ENCODE data around the gene MAGI2.

MAGI2 gene

DNA sequence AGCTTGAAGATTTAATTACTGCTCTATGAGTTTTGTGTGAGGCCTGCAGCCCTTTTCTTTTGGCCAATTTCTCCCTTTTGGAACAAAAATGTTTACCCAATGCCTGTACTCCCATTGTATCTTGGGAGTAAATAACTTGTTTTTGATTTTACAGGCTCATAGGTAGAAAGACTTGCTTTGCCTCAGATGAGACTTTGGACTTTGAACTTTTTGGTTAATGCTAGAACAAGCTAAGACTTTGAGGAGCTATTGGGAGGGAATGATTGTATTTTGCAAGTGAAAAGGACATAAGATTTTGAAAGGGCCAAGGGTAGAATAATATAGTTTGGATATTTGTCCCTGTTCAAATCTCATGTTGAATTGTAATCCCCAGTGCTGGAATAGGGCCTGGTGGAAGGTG lies 152.0 kb downstream of the MAGI2 start:
- no peak for DNase-seq (ENCODE audit: low read depth)

DNA sequence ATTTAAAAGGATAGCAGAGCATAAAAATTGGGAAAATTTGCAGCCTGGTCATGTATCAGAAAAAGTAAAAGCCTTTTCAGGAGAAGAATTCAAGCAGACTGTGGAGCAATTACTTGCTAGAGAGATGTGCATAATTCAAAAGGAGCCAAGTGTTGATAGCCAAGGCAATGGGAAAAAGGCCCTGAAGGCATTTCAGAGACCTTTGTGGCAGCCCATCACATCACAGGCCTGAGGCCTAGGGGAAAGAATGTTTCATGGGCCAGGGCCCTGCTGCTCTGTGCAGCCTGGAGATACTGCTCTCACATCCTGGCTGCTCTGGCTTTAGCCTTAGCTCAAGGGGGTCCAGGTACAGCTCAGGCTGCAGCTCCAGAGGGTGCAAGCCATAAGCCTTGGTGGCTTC lies 152.9 kb downstream of the MAGI2 start:
- no peak for DNase-seq (ENCODE audit: low read depth)

DNA sequence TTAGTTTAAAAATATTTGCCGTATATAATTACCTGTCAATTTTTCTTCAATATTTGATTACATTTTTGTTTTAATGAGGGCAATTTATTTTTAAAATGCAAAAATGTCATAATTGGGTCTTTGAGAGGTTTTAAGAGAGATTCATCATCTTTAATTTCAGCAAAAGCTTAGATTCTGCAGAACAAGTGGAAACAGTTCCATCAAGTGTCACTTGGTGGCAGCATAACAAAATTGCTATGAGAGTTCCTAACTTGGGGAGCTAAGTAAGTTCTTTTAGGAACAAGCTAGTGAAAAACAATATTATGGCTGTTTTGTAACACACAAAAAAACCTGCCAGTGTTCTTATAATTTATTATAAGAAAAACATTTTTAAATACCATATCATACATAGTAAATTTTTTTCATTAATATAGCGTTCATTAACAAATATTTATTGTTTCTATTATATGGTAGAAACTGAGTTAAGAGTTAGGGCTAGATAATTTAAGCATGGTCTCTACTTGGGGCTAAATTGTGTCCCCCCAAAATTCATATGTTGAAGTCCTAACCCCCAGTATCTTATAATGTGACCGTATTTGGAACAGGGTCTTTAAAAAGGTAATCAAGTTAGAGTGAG lies 155.2 kb downstream of the MAGI2 start:
- peak; percentile 66 for DNase-seq (ENCODE audit: low read depth)

DNA sequence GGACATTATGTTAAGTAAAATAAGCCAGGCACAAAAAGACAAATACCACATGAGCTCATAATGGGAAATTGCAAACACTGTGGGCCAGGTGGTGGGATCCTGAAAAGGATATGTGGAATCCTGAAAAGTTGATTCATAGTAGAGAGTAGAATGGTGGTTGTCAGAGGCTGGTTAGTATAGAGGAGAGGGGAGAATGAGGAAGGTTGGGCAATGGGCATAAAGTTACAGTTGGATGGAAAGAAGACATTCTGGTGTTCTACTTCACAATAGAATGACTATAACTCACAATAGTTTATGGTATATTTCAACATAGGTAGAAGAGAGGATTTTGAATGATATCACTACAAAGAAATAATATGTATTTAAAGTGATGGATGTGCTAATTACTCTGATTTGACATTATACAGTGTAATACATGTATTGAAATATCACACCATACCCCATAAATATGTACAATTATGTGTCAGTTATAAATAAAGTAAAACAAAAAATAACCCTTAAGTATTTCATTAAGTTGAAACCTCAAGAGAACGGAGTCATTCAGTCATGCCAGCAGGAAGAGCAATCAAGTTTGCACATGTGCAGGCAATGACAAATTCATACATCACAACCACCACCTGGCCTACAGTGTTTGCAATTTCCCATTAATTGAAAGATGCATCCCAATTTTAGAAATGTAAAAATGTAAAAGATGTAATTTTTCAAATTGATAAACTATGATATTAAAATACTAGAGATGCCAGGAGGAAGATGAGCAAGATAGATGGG lies 156.7 kb downstream of the MAGI2 start:
- DNase-seq (ENCODE audit: low read depth), result no peak

DNA sequence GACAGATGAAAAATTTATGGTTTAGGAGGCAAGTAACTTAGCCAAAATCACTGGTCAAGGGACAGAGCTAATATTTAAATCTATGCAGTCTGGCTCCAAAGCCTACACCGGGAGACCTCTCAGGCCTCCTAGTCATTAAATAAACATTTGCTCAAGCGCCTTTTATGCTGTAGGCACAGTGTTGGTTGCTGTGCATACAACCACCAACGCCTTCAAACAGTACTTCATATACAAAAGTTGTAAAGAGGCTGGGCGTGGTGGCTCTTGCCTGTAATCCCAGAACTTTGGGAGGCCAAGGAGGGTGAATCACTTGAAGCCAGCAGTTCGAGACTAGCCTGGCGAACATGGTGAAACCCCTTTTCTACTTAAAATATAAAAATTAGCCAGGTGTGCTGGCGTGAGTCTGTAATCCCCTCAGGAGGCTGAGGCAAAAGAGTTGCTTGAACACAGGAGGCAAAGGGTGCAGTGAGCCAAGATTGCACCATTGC lies 159.8 kb downstream of the MAGI2 start:
- peak; percentile 49 for DNase-seq (ENCODE audit: low read depth)

DNA sequence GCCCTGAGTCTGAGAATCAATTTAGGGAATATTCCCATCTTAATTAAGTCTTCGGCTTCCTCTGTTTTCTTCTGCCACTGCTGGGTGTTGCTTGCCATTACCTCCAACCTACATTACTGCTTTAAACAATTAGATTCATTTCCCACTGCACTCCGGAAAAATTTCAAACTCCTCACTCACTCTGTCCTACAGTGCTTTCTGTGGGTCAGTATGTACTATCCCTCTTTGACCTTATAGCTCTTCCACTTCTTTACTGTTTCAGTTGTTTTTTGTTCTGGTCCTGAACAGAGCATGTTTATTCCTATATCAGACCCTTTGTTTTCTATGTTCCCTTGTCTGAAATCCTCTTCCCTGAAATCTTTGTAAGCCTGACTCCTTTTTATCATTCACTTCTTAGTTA lies 160.6 kb downstream of the MAGI2 start:
- no peak for DNase-seq (ENCODE audit: low read depth)

DNA sequence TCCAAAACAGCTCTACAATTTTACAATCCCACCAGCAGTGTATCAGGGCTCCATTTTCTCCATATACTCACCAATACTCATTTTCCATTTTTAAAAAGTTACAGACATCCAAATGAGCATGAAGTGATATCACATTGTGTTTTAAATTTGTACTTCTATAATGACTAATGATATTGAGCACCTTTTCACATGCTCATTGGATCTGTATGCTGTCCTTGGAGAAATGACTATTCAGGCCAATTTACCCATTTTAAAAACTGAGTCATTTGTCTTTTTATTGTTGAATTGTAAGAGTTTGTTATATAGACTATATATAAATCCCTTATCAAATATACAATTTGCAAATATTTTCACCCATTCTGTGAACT lies 162.0 kb downstream of the MAGI2 start:
- DNase-seq (ENCODE audit: low read depth), result no peak

DNA sequence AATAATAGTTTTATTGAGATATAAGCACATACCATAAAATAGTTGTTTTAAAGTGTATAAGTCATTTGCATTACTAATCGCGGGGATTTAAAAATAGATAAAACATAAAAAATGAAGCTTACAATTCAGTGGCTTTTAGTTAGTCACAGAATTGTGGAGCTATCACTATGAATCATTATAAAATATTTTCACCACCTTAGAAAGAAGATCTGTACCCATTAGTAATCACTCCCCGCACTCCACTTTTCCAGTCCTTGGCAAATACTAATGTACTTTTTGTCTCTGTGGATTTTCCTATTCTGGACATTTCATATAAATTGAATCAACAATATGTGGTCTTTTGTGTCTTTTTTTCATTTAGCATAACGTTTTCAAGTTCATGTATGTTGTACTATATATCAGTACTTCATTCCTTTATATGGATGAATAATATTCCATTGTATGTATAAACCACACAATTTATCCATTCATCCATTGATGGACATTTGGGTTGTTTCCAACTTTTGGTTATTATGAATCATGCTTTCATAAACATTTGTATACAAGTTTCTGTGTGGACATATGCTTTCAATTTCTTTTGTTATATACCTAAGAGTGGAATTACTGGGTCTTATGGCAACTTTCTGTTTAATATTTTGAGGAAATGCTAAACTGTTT lies 162.5 kb downstream of the MAGI2 start:
- no peak for DNase-seq (ENCODE audit: low read depth)

DNA sequence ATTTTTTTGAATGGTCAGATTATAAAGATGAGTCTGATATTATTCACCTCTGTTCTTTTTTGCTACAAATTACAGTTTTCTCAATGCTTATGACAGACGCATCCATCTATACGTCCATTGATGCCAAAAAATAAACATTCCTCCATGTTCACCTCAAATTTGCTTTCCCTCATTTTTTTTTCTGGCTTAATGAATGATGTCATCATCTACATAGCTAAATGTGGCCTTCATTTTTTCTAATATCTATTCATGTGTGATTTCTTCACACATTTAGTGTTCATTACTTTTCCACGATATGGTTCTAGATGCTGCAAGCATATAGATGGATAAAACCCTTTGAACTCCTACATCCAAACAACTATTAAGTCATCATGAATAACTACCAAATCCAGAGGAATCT lies 163.1 kb downstream of the MAGI2 start:
- DNase-seq (ENCODE audit: low read depth), result no peak

DNA sequence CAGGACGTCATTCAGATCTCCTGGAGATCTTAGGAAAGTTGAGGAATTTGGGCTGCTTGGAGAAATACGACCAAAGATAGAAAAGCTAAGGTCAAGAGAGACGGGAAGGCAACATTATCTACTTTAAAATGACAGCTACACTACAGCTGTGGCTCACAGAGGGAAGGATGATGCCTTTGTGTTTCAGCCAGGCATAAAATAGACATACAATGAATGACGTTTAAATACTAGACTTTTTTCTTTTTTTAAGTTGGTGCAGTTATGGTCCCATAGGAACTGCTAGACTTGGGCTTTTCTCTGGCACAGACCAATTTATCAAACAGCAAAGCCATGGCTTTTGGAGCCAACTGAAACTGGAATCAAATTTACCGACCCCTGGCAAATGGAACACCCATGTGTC lies 164.8 kb downstream of the MAGI2 start:
- DNase-seq (ENCODE audit: low read depth), result no peak

DNA sequence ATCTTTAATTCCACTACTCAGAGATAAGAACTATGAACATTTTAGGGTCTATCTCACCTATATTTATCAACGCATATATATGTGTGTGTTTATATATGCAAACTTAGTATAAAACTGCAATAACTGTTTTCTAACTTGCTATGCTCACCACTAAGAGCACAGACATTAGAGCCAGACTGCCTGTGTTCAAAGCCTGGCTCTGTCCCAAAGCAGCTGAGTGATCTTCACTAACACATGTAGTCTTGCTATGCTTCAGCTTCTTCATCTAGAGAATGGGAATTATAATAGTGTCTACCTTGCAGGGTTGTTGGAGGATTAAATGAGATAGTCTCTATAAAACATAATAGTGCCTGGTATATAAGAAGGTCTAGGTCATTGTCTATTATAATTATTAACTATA lies 165.5 kb downstream of the MAGI2 start:
- DNase-seq (ENCODE audit: low read depth), result peak; percentile 21

DNA sequence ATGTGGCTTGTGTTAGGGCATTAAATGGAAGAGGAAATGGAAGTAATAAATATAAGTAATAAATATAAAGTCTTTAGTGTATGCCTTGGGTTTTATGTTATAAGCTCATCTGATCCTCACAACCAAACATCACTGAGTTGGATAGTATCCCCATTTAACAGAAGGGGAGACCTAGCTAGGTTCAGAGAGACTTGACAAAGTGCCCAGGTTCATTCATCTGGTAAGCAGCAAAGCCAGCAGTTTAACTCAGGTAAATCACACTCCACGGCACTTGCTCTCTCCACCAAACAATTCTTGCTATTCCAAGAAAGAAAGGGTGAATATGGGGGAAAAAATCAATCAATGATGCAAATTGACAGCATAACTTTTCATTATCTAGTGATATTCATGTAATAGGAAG lies 167.3 kb downstream of the MAGI2 start:
- no peak for DNase-seq (ENCODE audit: low read depth)

DNA sequence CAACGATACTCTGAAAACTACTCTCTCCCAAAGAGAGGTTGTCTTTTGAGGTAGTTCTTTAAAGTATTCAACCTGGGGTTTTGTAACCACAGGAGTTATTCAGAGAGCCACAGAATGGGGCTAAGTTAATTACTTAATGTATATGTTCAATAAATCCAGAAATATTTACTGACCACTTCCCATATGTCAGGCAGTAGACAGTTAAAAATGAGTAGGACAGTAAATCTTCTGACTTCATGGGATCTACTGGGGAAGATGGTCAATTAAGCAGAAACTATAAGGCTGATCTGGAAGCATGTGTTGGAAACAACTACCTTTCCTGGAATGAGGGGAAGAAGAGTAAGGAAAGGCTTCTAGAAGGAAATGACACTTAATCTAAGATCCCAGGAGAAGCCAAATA lies 167.7 kb downstream of the MAGI2 start:
- no peak for DNase-seq (ENCODE audit: low read depth)

DNA sequence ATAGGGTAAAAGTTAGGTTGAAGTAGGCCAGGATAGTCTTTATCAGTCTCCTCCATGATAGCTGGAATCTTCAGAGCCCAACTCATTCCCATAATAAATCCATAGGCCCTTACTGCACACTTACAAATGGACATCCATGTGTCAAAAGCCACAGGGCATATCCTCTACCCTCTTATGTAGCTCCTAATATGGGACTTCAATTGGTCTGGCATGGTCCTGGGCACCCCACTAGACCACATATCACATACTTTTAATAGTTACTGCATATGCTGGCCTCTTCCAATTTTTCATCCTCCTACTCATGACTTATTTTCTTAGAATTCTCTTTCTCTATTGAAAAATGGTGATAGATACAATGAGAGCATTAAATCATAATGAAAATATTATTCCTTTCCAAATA lies 169.3 kb downstream of the MAGI2 start:
- no peak for DNase-seq (ENCODE audit: low read depth)

DNA sequence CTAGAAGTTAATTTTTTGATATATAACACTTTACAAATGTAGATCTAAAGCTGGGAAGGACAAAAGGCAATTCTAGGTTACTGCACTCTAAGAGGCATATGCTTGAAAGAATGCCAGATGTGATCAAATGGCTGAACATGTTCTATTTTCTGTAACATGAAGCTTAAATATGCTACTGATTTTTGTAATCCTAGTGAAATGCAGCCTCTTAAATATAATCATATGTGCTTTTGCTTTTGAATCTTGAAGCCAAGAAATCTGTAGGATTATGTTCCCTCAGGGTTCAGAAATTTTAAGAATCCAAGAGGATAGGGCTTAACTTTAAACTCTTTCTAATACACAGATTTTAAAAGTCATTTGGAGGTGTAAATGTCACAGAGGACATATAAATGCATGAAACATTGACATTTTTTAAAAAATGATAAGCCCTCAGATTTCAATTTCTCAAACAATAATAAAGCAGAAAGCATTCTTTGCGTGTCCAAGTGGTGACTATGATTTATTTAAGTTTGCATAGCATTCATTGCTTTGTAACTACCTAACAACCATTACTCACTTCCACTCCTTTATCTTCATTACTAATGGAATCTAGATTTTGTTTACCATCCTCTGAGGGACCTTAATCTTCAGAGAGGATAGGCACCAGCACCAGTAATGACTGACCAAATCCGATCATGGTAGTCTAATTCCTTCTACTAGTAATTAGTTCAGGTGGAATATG lies 170.4 kb downstream of the MAGI2 start:
- DNase-seq (ENCODE audit: low read depth), result peak; percentile 95

DNA sequence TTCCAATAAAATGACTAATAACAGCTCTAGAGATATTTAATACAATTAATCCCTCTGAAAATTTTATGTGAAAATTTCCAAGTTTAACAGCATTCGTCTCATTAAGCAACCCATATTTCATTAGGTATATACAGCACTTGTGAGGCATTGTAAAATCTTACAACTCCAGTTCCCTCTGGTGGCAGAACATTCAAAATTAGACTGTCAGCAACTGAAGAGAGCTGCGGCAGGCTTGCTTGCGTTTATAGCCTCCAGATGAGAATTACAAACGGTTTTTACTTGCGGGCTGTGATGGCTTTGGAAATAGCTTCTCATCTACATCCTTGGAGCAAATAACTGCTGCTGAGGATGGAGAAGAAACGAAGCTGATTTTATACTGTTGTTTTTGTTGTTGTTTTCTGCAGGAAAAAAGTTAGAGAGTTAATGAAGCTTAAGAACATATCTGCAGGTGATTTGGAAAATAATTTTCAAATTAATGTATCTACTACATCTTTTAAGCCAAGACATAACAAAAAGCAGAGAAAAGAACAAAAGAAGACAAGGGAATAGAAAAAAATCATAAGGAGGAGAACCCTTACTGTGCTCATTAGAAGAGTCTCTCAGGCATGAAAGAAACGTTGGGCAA lies 171.3 kb downstream of the MAGI2 start:
- peak; percentile 82 for DNase-seq (ENCODE audit: low read depth)

DNA sequence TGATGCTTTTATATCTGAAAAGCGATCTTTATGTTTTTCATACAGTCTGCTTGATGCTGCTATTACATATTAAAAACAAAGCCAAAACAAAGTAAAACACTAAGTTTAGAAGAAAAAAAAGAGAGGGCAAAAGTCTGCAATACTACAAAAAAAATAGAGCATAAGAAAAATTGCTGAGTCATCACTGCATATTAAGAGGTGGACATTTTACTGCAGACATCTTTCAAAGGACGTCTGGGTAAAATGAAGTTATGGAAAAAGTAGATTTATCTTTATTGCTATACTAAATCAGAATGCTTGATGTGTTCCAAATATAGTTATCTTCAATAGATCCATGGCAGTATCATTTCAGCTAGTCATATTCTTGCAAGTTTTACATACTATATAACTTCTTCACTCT lies 172.0 kb downstream of the MAGI2 start:
- no peak for DNase-seq (ENCODE audit: low read depth)

DNA sequence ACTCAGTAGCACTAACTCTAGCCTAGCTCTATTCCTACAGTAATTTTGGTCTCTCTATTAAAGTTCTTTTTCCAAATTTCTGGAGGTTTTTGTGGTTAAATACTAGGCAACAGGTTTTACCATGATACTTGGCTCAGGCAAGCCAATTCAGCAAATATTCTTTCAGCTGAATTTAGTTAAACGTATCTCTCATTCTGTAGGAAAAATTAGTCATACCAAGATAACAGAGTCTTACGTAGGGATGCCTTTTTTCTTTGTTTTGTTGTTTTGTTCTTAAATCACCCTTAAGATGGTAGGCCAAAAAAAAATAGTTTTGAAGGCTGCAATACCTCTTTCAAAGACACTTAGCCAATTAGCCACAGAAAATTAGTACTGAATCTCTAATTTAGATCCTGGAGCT lies 180.5 kb downstream of the MAGI2 start:
- no peak for DNase-seq (ENCODE audit: low read depth)

DNA sequence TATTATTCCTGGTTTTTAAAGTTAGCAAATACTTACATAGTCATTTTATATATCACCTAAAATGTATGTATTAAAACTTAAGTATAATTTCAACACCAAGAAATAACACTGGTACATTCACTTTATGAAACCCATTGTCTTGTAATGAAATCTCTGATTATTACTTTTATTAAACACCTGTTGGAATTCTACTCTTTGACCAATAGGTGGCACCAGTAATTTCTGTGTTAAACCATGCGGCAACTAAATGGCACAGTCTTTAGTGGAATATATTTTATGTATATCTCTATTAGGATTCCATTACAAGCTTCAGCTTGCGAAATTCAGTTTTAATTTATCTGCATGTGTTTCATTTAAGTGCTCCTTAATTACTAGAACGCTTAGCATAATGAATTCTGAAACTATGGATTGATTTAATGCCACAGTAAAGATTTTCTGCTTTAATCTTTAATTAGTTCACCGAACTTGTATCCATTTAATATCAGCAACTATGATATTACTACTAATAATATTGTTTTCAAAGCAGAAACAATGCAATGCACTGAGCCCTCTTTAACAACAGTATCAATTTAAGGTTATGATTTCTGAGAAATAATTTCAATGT lies 181.3 kb downstream of the MAGI2 start:
- DNase-seq (ENCODE audit: low read depth), result peak; percentile 37

DNA sequence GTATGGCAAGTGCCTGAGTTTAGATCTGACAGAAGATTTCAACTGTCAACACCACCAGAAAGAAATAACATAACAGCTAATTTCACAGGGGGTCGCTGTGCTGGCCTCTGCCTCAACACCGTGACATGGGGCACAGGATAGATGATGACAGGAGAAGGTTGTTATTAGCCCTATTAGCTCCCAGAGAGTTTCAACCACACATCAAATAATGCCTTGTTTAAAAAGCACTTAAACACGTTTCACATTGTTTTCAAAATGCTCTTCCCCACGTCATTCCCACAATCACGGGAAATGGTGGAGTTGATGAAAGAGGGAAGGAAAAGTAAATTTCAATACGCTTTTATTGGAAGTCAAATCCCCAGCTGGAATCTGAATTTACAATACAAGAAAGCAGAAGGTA lies 184.7 kb downstream of the MAGI2 start:
- no peak for DNase-seq (ENCODE audit: low read depth)

DNA sequence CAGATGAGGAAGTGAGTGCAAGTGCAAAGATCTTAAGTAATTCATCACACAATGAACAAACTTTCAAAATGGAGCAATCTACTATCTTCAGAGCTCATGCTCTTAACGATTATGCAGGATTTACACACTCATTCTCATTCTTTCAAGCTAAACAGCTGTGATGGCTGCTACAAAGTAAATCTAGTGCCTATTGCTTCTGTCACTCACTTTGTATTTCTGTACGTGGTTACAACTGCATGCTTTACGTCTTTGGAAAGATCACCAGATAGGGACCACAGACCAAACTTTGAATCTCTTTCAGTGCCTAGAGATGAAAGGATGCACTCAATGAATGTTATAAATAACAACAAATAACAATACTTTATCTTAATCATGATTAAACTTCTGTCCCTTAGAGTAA lies 194.6 kb downstream of the MAGI2 start:
- no peak for DNase-seq (ENCODE audit: low read depth)

DNA sequence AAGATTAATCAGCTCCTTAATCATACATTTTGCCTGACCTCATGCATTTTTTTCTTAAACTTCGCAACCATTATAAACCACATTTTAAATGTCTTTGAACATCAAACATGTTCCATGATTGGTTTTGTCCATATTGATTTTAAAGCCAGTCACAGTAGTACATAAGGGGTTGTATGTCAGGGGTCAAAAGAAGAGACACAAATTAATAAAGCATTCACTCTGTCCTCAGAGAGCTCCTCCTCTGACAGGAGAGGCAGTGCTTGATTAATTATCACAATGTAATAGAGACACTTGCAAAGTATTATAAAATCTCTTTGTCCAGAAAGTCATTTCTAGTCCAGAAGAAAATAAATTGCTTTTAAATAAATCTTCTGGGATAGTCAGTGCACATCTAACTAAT lies 195.5 kb downstream of the MAGI2 start:
- no peak for DNase-seq (ENCODE audit: low read depth)
